HG03469 (cell line): ENCODE measurements around the gene NEURL3.

Experiments used
- ATAC-seq: cut with Tn5 transposase; IDR thresholded peaks from one replicate; pipeline ENCODE4 v1.9.1; 2021; ENCODE audit warnings: mild to moderate bottlenecking, moderate library complexity, moderate number of reproducible peaks; ENCODE audit not compliant: unreplicated experiment

The NEURL3 gene

DNA sequence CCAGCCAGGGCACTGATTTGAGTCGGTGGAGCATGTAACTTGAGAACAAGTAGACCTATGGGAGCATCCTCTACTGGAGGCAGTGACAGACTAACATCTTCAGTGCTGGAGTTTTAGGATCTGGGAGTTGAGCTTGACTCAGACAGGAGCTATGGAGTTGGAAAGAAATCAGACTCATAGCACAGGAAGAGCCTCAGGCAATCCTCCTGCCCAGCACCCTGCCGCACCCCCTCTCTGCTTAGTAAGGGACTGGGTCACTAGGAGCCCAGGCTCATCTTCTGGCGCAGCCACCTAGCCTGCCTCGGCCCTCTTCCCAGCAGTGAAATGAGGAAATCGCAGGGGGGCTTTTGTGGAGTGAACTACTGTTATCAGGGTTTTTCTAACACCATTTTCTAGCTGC is 35.0 kb upstream of the NEURL3 start:
- no peak for ATAC-seq

DNA sequence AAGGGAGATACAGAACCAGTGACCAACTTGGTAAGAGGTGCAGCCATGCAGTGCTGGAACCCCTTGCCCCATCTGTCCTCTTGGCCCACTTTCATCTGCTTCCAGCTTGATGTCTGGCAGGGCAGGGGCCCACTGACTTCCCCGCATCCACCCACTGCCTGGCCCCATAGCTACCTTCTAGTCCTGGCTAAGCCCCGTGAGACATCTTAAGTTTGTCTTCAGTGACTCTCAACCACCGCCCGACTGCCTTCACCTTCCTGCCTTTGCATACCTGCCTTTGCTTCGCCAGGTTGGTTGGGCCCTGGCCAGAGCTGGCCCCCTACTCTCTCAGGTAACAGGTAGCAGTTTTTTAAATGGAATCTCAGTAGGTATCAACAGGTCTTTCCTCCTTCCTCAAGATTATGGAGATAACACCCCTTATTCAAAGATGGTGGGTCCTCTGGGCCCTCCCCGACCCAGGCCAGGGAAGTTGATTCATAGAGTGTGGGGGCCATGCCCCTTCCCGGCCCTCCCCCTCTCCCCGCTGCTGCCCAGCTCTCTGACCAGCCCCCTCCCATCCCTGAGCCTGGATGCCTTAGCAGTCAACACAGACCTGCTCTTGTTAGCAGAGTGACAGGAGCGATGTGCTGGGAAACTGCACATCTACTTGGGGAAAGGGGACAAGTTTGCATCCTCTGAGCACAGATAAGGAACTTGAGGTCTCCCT is 34.2 kb upstream of the NEURL3 start:
- no peak for ATAC-seq

DNA sequence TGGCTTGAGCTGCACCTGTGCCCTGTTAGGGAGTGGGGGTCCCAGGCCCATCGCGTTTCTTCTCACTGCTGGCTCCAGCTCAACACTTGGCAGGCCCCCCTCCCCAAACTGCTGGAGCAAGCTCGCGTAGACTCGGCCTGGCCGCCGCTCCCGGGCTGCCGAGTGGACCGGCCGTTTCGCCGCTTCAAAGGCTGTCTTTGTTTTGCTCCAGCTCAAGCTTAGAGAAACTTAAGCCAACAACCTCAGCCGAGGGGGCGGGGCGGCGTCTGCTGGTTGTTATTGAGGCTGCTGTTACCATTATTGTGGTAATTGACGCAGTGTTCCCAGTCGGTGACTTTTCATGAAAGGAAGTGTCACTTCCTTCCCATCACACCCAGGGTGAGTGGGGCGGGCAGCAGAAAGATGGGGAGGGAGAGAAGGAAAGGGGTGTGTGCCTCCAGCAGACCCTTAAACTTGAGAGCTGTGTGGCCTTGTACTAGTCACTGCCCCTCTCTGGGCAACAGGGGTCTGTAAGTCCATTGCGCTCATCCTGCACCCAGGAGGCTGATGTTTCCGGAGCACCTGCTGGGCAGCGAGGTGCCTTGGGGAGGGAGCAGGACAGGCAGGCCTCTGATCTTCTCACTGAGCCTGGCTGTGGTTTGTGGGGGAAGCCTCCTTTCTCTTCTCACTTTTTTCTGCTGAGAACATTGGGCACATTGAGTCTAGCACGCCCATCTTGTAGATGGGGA is 33.5 kb upstream of the NEURL3 start:
- no peak for ATAC-seq

DNA sequence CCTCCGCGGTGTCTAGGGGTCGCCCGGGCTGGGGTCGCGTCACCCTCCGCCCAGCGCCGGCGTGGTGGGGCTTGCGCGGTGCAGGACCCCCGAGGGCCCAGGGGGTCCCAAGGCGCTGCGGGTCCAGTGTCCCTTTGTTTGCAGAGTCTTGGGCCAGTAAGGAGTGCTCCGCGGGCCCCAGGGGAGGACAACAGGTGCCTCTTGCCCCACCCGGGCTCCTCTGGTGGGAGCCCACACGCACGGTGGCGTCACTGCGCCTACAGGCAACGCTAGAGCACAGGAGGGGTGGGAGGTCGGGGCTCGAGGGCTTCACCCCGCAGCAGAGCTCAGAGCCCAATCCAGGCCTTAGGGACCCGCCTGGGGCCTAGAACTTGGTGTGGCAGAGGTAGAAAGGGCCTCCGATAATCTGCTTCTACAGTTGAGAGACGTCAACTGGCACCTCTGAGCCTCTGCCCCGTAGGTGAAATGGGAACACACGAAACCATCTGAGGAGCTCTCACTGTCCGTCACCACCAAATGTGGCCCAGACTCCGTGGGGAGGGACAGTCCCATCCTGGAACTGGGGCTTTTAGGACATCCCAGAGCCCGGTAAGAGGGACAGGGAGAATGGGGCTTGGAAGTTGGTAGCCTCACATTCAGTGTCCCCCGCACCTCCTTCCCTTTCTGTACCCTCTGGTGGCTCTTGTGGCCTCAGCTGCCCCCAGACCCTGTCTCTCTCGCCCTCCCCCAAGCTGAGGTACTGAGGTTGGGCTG is 32.8 kb upstream of the NEURL3 start:
- no peak for ATAC-seq

DNA sequence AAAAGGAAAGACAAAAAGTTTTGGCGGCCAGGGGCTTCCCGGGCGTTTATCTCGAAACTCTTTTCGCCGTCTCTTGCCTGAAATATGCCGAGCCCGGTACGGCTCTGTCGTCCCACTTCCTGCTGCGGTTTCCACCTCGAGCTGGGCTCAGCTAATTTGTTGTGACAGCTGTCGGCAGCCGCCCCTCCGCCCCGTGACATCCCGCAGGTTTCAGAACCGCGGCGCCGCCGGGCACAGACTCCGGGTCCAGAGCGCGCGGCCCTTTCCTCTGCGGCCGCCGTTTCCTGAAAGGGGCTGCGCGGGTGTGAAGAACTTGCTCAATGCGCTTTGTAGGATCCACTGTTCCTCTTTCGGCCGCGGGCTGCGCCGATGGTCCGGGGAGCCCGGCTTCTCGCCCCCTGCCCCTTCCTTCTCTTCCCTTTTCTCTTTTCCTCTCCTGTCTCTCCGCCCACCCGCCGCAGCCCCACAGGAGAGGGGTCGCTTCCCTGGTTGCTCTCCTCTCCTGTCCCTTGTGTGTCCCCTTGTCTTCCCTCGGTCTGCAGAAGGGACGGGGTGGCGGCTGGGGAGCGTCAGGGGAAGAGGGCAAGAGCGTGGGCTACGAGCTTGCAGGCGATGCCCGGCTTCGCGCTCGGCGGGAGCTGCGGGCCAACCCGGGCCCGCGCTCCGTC is 32.0 kb upstream of the NEURL3 start:
- ATAC-seq = peak; percentile 28

DNA sequence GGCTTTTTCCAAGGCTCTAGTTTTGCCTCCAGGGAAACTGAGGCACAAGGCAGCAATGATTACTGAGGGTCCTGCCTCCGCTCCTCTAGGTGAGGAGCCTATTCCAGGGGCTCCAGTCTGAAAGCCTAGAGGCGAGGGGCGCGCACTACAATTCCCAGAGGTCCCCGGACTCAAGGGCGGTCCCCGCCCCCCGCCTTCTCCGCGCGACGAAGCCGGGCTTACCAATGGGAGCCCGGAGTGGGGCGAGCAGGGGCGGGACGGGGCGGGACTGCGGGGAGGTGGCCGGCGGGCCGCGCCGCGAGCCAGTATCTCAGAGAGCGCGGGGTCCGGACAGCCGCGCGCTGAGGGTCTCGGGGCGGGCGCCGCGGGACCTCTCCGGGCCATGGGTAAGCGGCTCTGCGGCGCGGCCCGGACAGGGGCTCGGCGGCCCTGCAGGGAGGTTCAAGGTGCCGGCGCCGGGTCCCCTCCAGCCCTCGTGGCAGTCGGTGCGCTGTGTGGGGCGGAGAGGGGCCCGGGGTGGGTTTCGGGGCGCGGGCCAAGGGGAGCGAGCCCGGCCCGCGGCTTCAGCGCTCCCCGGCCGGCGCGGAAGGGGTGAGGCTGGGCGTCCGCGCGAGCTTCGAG is 31.4 kb upstream of the NEURL3 start, which contains the start of gene ARID5A:
Gene ARID5A, plus strand, starts transcription at position 308 of the 621 bp plus-strand sequence. Its CDS starts 75 bp downstream, at position 383.
- ATAC-seq = peak; percentile 24

DNA sequence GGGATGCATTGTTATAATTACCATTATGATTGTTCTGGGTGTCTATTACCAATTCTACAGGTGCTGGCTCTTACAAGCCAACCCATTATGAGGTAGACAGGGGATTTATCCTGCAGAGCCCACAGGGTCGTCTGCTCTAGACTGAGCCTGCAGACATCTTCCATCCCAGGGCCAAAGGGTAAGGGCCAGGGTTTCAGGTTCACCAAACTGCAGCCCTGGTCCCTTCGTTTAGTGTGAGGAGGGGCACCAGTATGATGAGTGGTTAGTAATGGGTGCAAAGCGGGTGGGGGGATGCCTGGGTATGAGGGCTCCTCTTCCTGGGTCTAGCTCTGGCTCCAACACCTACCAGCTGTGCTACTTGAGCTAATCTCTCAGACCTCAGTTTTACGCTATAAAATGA is 30.2 kb upstream of the NEURL3 start:
- ATAC-seq = no peak

DNA sequence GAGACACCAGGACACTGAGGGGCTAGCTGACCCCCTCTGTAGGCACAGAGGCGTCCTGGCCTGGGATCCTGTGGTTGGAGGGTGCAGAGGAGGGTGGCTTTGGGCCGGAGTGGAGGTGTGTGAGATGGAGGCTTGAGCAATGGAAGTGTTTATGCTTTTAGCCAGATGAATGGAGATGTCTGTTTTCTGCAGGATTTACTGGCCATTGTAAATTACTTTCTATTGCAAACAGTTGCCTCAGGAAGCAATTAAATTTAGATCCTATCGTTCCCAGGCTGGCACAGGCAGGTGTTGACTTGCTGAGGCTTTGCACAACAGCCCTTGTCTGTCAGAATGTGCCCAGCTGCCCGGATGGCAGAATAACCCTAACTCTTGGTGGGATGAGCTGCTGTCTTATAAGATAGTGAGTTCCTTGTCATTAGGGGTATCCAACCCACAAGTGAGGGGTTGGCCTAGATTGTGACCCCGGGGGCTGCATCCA is 29.6 kb upstream of the NEURL3 start:
- no peak for ATAC-seq

DNA sequence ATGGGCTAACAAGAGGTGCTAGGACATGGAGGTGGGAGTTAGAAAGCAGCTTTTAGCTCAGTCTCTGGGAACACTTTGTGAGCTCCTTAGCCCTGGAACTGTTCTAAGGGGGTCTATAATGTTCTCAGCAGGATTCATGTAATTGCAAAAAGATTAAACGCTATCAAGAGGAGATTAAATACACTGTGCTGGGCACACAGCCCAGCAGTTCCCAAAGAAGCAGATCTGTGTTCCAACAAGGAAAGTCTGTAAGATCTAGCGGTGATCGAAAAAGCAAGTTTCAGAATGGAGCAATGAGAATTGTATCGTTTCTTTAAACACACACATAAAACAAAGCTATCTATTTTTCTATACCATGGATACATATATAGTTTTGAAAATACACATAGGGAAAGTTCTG is 29.0 kb upstream of the NEURL3 start:
- no peak for ATAC-seq

DNA sequence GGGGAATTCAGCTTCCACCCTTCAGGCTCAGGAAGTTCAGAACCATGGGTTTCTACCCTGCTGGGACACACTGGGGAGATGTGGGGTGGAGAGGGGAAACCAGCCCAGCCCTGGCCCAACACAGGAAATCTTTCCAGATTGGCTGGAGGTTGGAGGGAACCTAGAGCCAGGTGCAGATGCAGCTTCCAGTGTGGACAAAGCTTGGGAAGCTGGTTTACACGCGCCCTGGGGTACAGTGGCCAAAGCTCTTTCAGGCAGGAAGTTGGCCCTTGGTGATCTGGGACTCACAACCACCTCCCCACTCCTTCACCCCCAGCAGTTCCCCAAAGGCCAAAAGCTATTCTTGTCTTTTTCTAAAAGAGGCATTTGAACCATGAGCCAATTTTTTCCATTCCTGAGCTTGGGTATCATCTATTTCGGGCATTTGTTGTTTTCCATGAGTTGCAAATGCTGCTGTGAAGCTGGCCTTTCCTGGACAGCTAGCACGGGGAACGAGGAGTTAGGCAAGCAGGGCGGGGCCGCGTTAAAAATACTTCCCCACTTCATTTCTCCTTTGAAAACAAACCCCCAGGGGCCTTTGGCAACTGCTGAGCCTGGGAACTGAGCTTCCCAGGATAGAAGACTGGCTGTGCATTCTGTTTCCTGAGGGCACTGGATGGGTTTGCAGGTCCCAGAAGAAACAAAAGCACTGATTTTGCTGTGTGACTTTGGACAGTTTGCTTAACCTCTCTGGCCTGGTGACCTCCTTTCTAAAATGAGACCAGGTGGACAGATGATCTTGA is 28.3 kb upstream of the NEURL3 start:
- ATAC-seq = no peak

DNA sequence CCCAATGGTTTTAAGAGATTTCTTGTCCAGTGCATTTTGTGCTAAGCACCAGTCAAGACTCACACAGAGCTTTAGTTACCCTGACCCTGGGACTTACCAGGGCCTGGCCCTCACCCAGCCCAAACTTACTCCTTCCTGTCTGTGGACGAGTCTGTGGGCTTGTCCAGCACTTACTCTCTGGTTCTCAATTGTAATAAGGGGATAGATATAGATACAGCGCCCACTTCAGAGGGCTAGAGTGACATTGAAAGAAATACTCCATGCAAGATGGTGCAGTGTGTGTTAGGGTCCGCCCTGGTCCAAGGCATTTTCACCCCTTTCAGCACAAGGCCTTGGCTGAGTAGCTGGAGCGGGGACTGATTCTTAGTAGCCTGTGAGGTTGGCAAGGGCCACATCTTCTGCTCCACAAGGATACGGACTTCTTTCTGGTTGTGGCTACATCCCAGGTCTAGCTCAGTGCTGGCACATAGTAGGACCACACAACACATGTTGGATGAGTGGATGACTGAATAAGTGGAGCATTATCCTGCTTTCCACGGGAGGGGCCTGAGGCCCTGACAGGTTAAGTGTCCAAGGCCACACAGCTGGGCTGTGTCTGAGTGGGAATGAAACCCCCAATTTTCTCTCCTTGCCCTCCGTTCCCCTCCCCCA is 27.6 kb upstream of the NEURL3 start:
- ATAC-seq = no peak

DNA sequence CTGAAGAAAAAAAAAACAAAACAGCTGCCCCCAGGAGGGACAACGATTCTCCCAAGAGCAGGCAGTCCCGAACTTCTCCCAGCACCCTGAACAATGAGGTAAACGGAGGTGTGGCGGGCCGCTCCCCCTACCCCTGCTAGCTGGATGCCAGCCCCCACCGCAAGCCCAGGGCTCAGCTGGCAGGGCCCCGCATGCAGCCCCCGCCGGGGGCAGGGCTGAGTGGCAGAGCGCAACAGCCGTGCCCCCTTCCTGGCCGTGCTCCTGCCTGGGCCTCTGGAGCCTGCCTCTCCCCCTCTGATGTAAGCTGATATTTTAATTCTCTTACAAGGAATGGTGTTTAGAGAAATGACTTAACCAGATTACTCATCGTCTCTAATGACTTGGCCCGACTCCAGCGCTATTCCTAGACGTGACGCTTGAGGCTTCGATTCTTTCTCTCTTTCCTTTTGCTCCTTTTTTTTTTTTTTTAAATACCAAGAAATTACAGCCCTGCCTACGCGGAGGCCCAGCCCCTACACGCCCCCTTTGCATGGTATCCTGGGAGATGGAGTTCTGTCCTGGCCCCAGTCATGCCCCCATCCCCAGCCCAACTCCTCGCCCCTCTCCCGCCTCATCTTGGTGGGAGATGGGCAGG is 26.8 kb upstream of the NEURL3 start:
- no peak for ATAC-seq

DNA sequence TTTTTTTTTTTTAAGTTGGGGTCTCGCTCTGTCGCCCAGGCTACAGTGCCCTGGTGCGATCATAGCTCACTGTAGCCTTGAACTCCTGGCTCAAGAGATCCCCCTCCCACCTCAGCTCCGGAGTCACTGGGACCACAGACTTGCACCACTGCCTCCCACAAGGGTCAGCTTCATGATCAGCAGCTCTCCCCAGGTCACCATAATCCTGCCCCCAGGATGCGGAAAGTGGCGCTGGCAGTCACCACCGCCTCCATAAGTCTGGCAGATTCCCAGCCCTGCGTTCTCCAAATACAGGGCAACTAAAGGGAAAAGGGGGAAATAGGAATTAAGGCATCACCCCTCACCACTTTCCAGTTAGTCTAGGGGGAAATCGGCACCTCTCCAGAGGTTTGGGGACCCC is 26.2 kb upstream of the NEURL3 start:
- ATAC-seq = no peak

DNA sequence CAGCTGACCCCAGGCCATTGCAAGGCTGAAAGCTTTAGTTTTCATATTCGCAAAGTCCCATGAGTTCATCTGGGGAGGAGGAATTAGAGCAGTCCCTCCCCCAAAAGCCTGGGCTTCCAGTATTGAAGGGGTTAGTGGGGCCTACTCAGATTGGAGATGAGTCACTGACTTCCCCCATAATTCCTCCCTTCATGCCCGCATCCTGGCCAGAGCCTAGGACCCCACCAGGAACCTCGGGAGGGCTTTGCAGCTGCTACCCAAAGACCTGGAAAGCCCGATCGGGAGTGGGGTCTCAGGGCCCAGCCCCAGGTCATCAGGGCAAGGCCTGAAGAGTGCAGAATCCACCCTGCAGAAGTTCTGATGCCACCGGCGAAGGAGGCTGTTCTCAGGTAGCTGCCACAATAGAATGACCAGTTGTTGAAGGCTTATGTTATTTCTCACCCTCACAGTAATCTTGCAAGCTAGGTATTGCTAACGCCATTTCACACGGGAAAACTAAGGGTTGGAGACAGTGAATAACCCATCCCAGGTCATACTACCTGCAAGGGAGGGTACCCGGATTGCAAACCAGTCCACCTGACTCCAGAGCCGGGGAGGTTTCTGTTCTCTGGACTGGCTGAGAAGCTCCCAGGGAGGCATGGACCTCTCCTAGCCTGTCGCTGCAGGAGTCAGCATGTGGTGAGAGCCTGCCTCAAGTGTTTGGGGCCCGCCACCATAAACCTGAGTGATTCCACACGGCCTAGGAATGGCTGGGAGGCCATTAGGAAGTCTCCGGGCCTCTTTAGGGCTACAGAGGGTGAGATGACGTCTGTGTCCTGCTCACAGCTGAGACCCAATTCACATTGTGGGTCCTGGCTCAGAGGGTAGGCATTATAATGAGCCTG is 25.6 kb upstream of the NEURL3 start:
- ATAC-seq = no peak

DNA sequence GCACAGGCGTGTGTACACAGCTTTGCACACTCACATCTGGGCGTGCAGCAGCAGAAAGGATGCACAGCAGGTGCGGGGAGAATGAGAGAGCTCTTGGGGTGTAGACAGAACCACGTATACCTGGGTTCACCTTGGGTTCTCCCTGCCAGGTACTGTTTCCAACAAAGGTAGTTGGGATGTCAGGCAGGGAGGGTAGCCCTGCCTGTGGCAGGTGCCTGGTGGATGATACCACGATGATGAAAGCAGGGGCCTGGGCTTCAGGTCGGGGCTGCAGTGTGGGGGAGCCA is 24.9 kb upstream of the NEURL3 start:
- ATAC-seq = no peak

DNA sequence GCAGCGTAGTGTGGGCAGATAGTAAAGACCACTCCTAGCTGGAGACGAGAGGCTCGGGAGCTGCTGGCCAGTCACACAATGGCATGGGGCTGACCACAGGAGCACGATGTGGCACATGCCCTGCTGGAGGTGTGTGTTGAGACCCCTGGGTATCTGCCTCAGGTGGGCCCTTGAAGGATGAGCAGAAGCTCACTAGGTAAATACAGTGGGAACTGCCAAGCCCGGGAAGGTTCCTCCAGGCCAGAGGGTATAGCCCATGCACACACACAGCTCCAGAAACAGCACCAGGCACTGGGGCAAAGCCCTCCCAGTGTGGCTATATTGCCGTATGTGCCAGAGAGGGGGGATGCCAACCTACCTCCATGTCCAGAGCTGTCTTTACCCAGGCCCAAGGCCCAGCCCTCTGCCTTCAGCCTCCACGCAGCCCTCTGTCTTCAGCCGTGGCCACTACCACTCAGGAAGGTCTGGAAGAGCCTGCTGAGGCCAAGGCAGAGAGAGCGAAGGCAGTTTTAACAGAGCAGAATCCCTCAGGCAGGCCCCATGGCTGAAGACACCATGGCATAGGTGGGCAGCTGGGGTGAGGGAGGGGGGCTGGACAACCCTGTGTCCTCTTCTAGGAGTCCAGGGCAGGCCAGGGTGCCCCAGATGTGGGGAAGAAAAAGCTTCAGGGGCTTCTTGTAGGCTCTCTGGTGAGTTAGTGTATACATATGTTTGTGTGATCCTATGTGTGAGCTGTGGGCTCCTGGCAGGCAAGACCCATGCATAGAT is 24.4 kb upstream of the NEURL3 start:
- no peak for ATAC-seq

DNA sequence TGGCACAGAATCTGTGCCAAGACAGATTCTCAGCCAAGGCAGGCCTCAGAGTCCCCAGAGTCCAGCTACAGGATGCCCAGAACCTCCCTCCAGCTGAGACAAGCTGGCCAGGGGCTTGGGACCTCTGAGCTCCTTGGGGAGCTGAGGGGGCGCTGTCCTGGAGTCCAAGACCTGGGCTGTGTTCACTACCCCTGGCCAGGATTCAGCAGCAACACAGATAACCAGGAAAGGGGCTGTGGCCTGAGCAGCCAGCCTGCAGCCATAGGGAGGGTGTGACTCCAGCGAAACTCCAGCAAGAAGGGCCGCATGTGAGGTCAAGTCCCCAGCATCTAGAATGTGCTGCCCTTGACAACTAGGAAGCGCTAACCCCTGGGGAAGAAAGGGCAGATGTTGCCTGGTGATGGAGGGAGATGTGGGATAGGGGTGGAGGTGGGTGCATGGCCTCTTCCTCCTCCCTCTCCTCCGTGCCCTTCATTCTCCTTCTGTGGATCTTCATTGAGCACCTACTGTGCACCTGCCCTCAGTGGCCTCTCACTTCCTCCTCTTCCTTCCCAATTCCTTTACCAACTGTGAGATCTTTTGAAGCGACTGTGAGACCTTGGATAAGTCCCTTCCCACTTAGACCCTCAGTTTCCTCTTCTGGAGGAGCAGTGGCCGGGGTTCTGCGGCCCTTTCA is 23.7 kb upstream of the NEURL3 start:
- ATAC-seq = no peak
